Astrocyte (in vitro differentiated cells and primary cell): ENCODE data around the gene DENND4C. TPM values are rescaled to one million over a fixed set of nuclear protein-coding genes. Genes with fewer than 3 reads are reported as not detected.

ENCODE experiments used
- DNase-seq: peaks from one replicate; pipeline ENCODE4 v3.0.0-alpha.2; 2010; ENCODE audit warnings: low read depth
- FAIRE-seq: peaks from 2 replicates; lab custom pipeline; 2011; peaks lifted over from hg19 to GRCh38; lab: Jason Lieb, UNC
- H2AFZ ChIP-seq: 2 replicates; pipeline ENCODE4 v1.6.0; 2012; ENCODE audit warnings: low read depth, low read length, inconsistent platforms
- H3K27ac ChIP-seq: 2 replicates; pipeline ENCODE4 v1.5.1; 2011; ENCODE audit warnings: low read depth, low read length, inconsistent platforms
- H3K27me3 ChIP-seq: 2 replicates; pipeline ENCODE4 v1.6.0; 2011; ENCODE audit warnings: low read length, inconsistent platforms; ENCODE audit not compliant: insufficient read depth
- H3K36me3 ChIP-seq: 2 replicates; pipeline ENCODE4 v1.5.1; 2011; ENCODE audit warnings: low read length, inconsistent platforms; ENCODE audit not compliant: insufficient read depth
- H3K4me1 ChIP-seq: 2 replicates; pipeline ENCODE4 v1.5.1; 2011; ENCODE audit warnings: low read length, inconsistent platforms; ENCODE audit not compliant: insufficient read depth
- H3K4me2 ChIP-seq: 2 replicates; pipeline ENCODE4 v1.6.0; 2012; ENCODE audit warnings: low read length, inconsistent platforms
- H3K4me3 ChIP-seq: 2 replicates; pipeline ENCODE4 v1.5.1; 2011; ENCODE audit warnings: low read depth, mild to moderate bottlenecking, low read length, inconsistent platforms; ENCODE audit not compliant: insufficient read depth
- H3K79me2 ChIP-seq: 2 replicates; pipeline ENCODE4 v1.6.0; 2012; ENCODE audit warnings: mild to moderate bottlenecking, low read length, inconsistent platforms; ENCODE audit not compliant: insufficient read depth
- H3K9ac ChIP-seq: 2 replicates; pipeline ENCODE4 v1.6.0; 2012; ENCODE audit warnings: mild to moderate bottlenecking, low read length, inconsistent platforms
- H3K9me3 ChIP-seq: 2 replicates; pipeline ENCODE4 v1.5.1; 2012; ENCODE audit warnings: low read depth, mild to moderate bottlenecking, low read length, inconsistent platforms; ENCODE audit not compliant: insufficient read depth
- H4K20me1 ChIP-seq: 2 replicates; pipeline ENCODE4 v1.6.0; 2012; ENCODE audit warnings: low read length, inconsistent platforms; ENCODE audit not compliant: insufficient read depth
- H3K27ac Mint-ChIP-seq: one replicate; pipeline ENCODE4 v1.8.0; 2021; ENCODE audit warnings: mild to moderate bottlenecking, mixed read lengths; ENCODE audit not compliant: unreplicated experiment
- H3K27me3 Mint-ChIP-seq: one replicate; pipeline ENCODE4 v1.8.0; 2021; ENCODE audit warnings: low read depth, mixed read lengths; ENCODE audit not compliant: unreplicated experiment
- H3K36me3 Mint-ChIP-seq: one replicate; pipeline ENCODE4 v1.8.0; 2021; ENCODE audit warnings: low read depth, mixed read lengths; ENCODE audit not compliant: unreplicated experiment
- H3K4me1 Mint-ChIP-seq: one replicate; pipeline ENCODE4 v1.8.0; 2021; ENCODE audit warnings: low read depth, mixed read lengths; ENCODE audit not compliant: unreplicated experiment
- H3K4me3 Mint-ChIP-seq: one replicate; pipeline ENCODE4 v1.8.0; 2021; ENCODE audit warnings: mild to moderate bottlenecking, moderate library complexity, mixed read lengths; ENCODE audit not compliant: unreplicated experiment
- H3K9me3 Mint-ChIP-seq: one replicate; pipeline ENCODE4 v1.8.0; 2021; ENCODE audit warnings: mild to moderate bottlenecking, mixed read lengths; ENCODE audit not compliant: unreplicated experiment
- EZH2 ChIP-seq: IDR thresholded peaks from 2 replicates; pipeline ENCODE4 v1.6.1; 2012; ENCODE audit warnings: mild to moderate bottlenecking, low read length, inconsistent platforms; ENCODE audit not compliant: insufficient read depth
- total RNA-seq: library from RNA; stranded (reverse); gene quantifications from 2 replicates; pipeline ENCODE4 v1.2.1, GENCODE V29; 2021
- TF ChIP-seq, protein P1 (sequence below): IDR thresholded peaks from 2 replicates; pipeline ENCODE4 v1.5.1; 2011; ENCODE audit warnings: low read depth, mild to moderate bottlenecking, inconsistent platforms, low read length, moderate library complexity; ENCODE audit not compliant: insufficient read depth

The DENND4C gene
- total RNA-seq, 1 donor from 2014 or later, result 19.6 TPM

- Mint-ChIP-seq H3K9me3 (no peaks in the 10 kb centered on the region), H3K36me3 (no peaks in the 10 kb centered on the region), H3K4me1 (no peaks in the 10 kb centered on the region), H3K27me3 (peaks cover 2% of the 10 kb centered on the region), H3K27ac (no peak overlapping the region), H3K4me3 (no peak overlapping the region)
- Histone ChIP-seq H3K27me3 (no peaks in the 10 kb centered on the region), H3K27ac (no peak overlapping the region), H3K9me3 (no peaks in the 10 kb centered on the region), H3K36me3 (no peaks in the 10 kb centered on the region), H3K4me3 (no peak overlapping the region), H3K79me2 (no peaks in the 10 kb centered on the region), H4K20me1 (no peaks in the 10 kb centered on the region), H3K9ac (no peak overlapping the region), H3K4me2 (no peak overlapping the region), H2AFZ (no peak overlapping the region), H3K4me1 (no peaks in the 10 kb centered on the region)
- FAIRE-seq, result no peak
- TF ChIP-seq, protein P1, sequence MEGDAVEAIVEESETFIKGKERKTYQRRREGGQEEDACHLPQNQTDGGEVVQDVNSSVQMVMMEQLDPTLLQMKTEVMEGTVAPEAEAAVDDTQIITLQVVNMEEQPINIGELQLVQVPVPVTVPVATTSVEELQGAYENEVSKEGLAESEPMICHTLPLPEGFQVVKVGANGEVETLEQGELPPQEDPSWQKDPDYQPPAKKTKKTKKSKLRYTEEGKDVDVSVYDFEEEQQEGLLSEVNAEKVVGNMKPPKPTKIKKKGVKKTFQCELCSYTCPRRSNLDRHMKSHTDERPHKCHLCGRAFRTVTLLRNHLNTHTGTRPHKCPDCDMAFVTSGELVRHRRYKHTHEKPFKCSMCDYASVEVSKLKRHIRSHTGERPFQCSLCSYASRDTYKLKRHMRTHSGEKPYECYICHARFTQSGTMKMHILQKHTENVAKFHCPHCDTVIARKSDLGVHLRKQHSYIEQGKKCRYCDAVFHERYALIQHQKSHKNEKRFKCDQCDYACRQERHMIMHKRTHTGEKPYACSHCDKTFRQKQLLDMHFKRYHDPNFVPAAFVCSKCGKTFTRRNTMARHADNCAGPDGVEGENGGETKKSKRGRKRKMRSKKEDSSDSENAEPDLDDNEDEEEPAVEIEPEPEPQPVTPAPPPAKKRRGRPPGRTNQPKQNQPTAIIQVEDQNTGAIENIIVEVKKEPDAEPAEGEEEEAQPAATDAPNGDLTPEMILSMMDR, result no peak
- no peak for TF ChIP-seq EZH2
- no peak for DNase-seq
These were observed 32.1 kb upstream of the DENND4C start for GRCh38 chr9:19198406-19198805.

GRCh38 chr9:19199012-19199411 lies 31.5 kb upstream of the DENND4C start:
- H3K9me3 Mint-ChIP-seq, result no peaks in the 10 kb centered on the region
- no peaks in the 10 kb centered on the region for H3K36me3 Mint-ChIP-seq
- no peaks in the 10 kb centered on the region for H3K36me3 ChIP-seq
- H3K4me2 ChIP-seq, result no peak overlapping the region
- DNase-seq (no peak), FAIRE-seq (no peak)
- H4K20me1 ChIP-seq, result no peaks in the 10 kb centered on the region
- no peak overlapping the region for H2AFZ ChIP-seq
- H3K27me3 ChIP-seq, result no peaks in the 10 kb centered on the region
- no peaks in the 10 kb centered on the region for H3K4me1 Mint-ChIP-seq
- peaks cover 2% of the 10 kb centered on the region for H3K27me3 Mint-ChIP-seq
- H3K4me3 Mint-ChIP-seq, result no peak overlapping the region
- H3K27ac Mint-ChIP-seq, result no peak overlapping the region
- no peaks in the 10 kb centered on the region for H3K4me1 ChIP-seq
- H3K4me3 ChIP-seq, result no peak overlapping the region
- H3K9me3 ChIP-seq, result no peaks in the 10 kb centered on the region
- no peak overlapping the region for H3K9ac ChIP-seq
- no peak for TF ChIP-seq EZH2
- TF ChIP-seq, protein P1, result no peak
- no peak overlapping the region for H3K27ac ChIP-seq
- H3K79me2 ChIP-seq, result no peaks in the 10 kb centered on the region

DNA sequence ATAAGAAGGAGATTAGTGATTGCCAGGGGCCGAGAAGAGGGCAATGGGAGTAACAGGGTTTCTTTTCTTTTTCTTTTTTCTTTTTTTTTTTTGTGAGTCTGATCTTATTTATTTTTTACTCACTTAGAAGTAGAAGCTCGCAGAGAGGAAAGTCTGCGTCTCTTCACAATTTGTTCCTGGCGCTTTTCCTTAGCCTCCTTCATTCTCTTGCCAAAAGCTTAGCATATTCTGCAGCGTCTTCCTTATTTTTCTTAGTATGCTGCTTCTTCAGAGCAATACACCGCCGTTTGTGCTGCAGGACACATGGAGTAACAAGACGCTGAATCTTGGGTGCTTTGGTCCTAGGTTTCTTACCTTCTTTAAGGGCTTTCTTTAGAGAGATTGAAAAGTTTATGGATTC lies 30.3 kb upstream of the DENND4C start:
- Histone ChIP-seq H2AFZ (no peak overlapping the region), H3K4me1 (no peaks in the 10 kb centered on the region), H3K4me3 (no peak overlapping the region), H3K4me2 (no peak overlapping the region), H3K79me2 (no peaks in the 10 kb centered on the region), H4K20me1 (no peaks in the 10 kb centered on the region), H3K27ac (no peak overlapping the region), H3K27me3 (no peaks in the 10 kb centered on the region), H3K36me3 (no peaks in the 10 kb centered on the region), H3K9ac (no peak overlapping the region), H3K9me3 (no peaks in the 10 kb centered on the region)
- H3K9me3 Mint-ChIP-seq, result no peaks in the 10 kb centered on the region
- no peak for DNase-seq
- H3K4me1 Mint-ChIP-seq, result no peaks in the 10 kb centered on the region
- TF ChIP-seq EZH2, result no peak
- H3K4me3 Mint-ChIP-seq, result no peak overlapping the region
- no peak for FAIRE-seq
- H3K27me3 Mint-ChIP-seq, result peaks cover 2% of the 10 kb centered on the region
- no peak overlapping the region for H3K27ac Mint-ChIP-seq
- H3K36me3 Mint-ChIP-seq, result no peaks in the 10 kb centered on the region
